A549 (cell line): ENCODE measurements around the gene ABCA13.

ENCODE experiments used
- BHLHE40 ChIP-seq: IDR thresholded peaks from 2 replicates; pipeline ENCODE4 v1.6.1; 2012; ENCODE audit warnings: low read depth, low read length, inconsistent platforms
- EP300 ChIP-seq, 2 experiments: fragments of >200 bp; sonication (Bioruptor Twin); formaldehyde crosslinking; IDR thresholded peaks; 2 replicates in 1 of 2; 3 replicates in 1 of 2; pipeline ENCODE4 v1.6.1; 2016 to 2017
- FOSB ChIP-seq: fragments of 250-450 bp; sonication (Bioruptor Pico); IDR thresholded peaks from 2 replicates; pipeline ENCODE4 v1.5.0; 2020; ENCODE audit warnings: mild to moderate bottlenecking, moderate library complexity
- KDM1A ChIP-seq: fragments of 200-600 bp; sonication (generic); IDR thresholded peaks from 2 replicates; pipeline ENCODE4 v1.6.1; 2016; ENCODE audit warnings: low read depth, mild to moderate bottlenecking
- MYC ChIP-seq: IDR thresholded peaks from 2 replicates; pipeline ENCODE4 v1.6.1; 2012; ENCODE audit warnings: mild to moderate bottlenecking, inconsistent platforms, low read length, improper control_type of control experiment, borderline replicate concordance
- NFE2L2 ChIP-seq: fragments of 150-350 bp; conservative IDR thresholded peaks from 2 replicates; pipeline ENCODE4 v1.6.1; 2014; ENCODE audit warnings: low read length
- POLR2A ChIP-seq: IDR thresholded peaks from 2 replicates; pipeline ENCODE4 v1.6.1; 2012; ENCODE audit warnings: mild to moderate bottlenecking, low read length
- RFX5 ChIP-seq: fragments of 450-650 bp; IDR thresholded peaks from 2 replicates; pipeline ENCODE4 v1.7.1; 2014; ENCODE audit warnings: antibody characterized with exemption, mild to moderate bottlenecking, moderate library complexity
- TFCP2L1 ChIP-seq: fragments of 250-450 bp; sonication (Bioruptor Pico); IDR thresholded peaks from 2 replicates; pipeline ENCODE4 v1.5.0; 2021; ENCODE audit warnings: mild to moderate bottlenecking
- TF ChIP-seq, protein P1 (sequence below): fragments of >200 bp; sonication (Bioruptor Twin); formaldehyde crosslinking; IDR thresholded peaks from 3 replicates; pipeline ENCODE4 v1.5.1; 2016
- TF ChIP-seq, protein P2 (sequence below): fragments of 450-650 bp; IDR thresholded peaks from 2 replicates; pipeline ENCODE4 v1.6.1; 2014; ENCODE audit warnings: antibody characterized with exemption
- TF ChIP-seq, protein P3 (sequence below): IDR thresholded peaks from 2 replicates; pipeline ENCODE4 v1.6.1; 2012
- TF ChIP-seq, protein P4 (sequence below): fragments of 150-350 bp; IDR thresholded peaks from 2 replicates; pipeline ENCODE4 v1.6.1; 2014; ENCODE audit warnings: low read depth, mild to moderate bottlenecking, low read length

DNA sequence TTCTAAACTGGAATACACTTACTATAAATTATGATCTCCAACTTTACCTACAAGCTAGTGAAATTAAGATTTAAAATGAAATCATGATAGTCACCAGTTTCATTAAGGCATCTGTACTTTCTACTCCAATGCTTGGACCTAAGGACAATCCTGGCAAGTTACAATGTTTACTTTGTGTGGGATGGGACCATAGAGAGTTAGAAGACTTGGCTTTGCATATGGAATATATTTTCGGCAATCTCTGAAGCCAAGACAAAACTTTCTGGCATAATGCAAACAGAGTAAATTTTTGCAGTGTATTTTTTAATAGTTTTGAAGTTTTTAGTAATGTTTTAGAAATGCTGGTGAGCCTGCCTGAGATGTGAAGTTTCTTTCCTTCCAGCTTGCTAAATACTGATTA, 248.9 kb downstream of the ABCA13 start:
- TF ChIP-seq NFE2L2 (no peak), EP300 (IDR thresholded peaks at IDR 0.05) (no peak), TFCP2L1 (CRISPR knock-in tag) (no peak), BHLHE40 (no peak), POLR2A (no peak), MYC (no peak), FOSB (no peak), RFX5 (no peak), KDM1A (no peak)
- TF ChIP-seq, protein P1, sequence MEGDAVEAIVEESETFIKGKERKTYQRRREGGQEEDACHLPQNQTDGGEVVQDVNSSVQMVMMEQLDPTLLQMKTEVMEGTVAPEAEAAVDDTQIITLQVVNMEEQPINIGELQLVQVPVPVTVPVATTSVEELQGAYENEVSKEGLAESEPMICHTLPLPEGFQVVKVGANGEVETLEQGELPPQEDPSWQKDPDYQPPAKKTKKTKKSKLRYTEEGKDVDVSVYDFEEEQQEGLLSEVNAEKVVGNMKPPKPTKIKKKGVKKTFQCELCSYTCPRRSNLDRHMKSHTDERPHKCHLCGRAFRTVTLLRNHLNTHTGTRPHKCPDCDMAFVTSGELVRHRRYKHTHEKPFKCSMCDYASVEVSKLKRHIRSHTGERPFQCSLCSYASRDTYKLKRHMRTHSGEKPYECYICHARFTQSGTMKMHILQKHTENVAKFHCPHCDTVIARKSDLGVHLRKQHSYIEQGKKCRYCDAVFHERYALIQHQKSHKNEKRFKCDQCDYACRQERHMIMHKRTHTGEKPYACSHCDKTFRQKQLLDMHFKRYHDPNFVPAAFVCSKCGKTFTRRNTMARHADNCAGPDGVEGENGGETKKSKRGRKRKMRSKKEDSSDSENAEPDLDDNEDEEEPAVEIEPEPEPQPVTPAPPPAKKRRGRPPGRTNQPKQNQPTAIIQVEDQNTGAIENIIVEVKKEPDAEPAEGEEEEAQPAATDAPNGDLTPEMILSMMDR = no peak
- TF ChIP-seq, protein P2, sequence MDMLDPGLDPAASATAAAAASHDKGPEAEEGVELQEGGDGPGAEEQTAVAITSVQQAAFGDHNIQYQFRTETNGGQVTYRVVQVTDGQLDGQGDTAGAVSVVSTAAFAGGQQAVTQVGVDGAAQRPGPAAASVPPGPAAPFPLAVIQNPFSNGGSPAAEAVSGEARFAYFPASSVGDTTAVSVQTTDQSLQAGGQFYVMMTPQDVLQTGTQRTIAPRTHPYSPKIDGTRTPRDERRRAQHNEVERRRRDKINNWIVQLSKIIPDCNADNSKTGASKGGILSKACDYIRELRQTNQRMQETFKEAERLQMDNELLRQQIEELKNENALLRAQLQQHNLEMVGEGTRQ = no peak
- TF ChIP-seq, protein P3, sequence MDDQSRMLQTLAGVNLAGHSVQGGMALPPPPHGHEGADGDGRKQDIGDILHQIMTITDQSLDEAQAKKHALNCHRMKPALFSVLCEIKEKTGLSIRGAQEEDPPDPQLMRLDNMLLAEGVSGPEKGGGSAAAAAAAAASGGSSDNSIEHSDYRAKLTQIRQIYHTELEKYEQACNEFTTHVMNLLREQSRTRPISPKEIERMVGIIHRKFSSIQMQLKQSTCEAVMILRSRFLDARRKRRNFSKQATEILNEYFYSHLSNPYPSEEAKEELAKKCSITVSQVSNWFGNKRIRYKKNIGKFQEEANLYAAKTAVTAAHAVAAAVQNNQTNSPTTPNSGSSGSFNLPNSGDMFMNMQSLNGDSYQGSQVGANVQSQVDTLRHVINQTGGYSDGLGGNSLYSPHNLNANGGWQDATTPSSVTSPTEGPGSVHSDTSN = no peak
- TF ChIP-seq, protein P4, sequence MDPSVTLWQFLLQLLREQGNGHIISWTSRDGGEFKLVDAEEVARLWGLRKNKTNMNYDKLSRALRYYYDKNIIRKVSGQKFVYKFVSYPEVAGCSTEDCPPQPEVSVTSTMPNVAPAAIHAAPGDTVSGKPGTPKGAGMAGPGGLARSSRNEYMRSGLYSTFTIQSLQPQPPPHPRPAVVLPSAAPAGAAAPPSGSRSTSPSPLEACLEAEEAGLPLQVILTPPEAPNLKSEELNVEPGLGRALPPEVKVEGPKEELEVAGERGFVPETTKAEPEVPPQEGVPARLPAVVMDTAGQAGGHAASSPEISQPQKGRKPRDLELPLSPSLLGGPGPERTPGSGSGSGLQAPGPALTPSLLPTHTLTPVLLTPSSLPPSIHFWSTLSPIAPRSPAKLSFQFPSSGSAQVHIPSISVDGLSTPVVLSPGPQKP = no peak
